H1 (cell line): ENCODE results near the gene MT1F. TPM values are rescaled to one million over a fixed set of nuclear protein-coding genes. Genes with fewer than 3 reads are reported as not detected.

Experiments
- BCL11A ChIP-seq, 2 experiments: IDR thresholded peaks; one replicate each; pipeline ENCODE4 v1.6.1; 2011; ENCODE audit warnings: low read depth in 2 of 2, low read length in 2 of 2, mild to moderate bottlenecking in 2 of 2
- CBX5 ChIP-seq: fragments of 300-800, 300-1000 bp; sonication (generic); IDR thresholded peaks from 2 replicates; pipeline ENCODE4 v1.7.1; 2016; ENCODE audit warnings: antibody characterized with exemption, low read length, low read depth
- CBX8 ChIP-seq: fragments of 300-800, 300-1000 bp; sonication (generic); IDR thresholded peaks from 2 replicates; pipeline ENCODE4 v1.7.1; 2016; ENCODE audit warnings: low read depth, low read length, borderline replicate concordance
- E2F6 ChIP-seq: IDR thresholded peaks from 2 replicates; pipeline ENCODE4 v1.6.1; 2012; ENCODE audit warnings: inconsistent platforms
- EP300 ChIP-seq, 2 experiments: IDR thresholded peaks; 1 replicate in 1 of 2; 2 replicates in 1 of 2; pipeline ENCODE4 v1.6.1; 2011 to 2012; ENCODE audit warnings: low read depth in 2 of 2, low read length in 2 of 2, mild to moderate bottlenecking in 2 of 2, borderline replicate concordance in 1 of 2, inconsistent platforms in 1 of 2, moderate library complexity in 1 of 2
- GTF2F1 ChIP-seq: IDR thresholded peaks from 2 replicates; pipeline ENCODE4 v1.6.1; 2012; ENCODE audit warnings: low read depth, low read length, improper control_type of control experiment, borderline replicate concordance
- KDM4A ChIP-seq: IDR thresholded peaks from one replicate; pipeline ENCODE4 v1.7.1; 2012; ENCODE audit warnings: low read depth, mild to moderate bottlenecking, moderate library complexity, low read length, inconsistent platforms; ENCODE audit not compliant: severe bottlenecking
- PHF8 ChIP-seq: fragments of 200-600 bp; sonication (generic); conservative IDR thresholded peaks from 2 replicates; pipeline ENCODE4 v1.7.1; 2012; ENCODE audit warnings: low read depth, mild to moderate bottlenecking, inconsistent platforms, low read length, moderate library complexity
- RAD21 ChIP-seq, 2 experiments: IDR thresholded peaks in 1 of 2; conservative IDR thresholded peaks in 1 of 2; 2 replicates each; pipeline ENCODE4 v1.6.1; 2011; ENCODE audit warnings: low read depth in 2 of 2, low read length in 2 of 2, improper control_type of control experiment in 1 of 2, inconsistent platforms in 1 of 2, mild to moderate bottlenecking in 1 of 2, moderate library complexity in 1 of 2
- polyA plus RNA-seq, 7 experiments: library from polyadenylated mRNA; depleted of rRNA in 3 of 7; stranded (reverse) in 5 of 7; unstranded in 2 of 7; fragments of >200 nt in 5 of 7; fragments of 200-250 nt in 2 of 7; gene quantifications; 1 replicate in 5 of 7; 2 replicates in 1 of 7; 4 replicates in 1 of 7; pipeline versions ENCODE4 v1.2.1 to v1.2.3, GENCODE V29; 2011 to 2013; ENCODE audit warnings: missing spikeins in 2 of 7, mixed read lengths in 2 of 7
- total RNA-seq: library from RNA; stranded (reverse); fragmentation: NEBNext Ultra II Directional; extraction: Animal tissue kit (Norgen Biotek cat#: 25700); gene quantifications from 2 replicates; pipeline ENCODE4 v1.2.1, GENCODE V29; 2021
- TF ChIP-seq, protein P1 (sequence below): fragments of 300-600 bp; sonication (generic); IDR thresholded peaks from 2 replicates; pipeline ENCODE4 v1.7.1; 2012; ENCODE audit warnings: low read length, moderate library complexity, mild to moderate bottlenecking, inconsistent platforms; ENCODE audit not compliant: insufficient replicate concordance

Gene MT1F
- total and polyA plus RNA-seq, 2 of the 8 experiments (the other 6 are each of a cell fraction or from before 2014, with no cell fraction given): 5.9 to 20.8 TPM

DNA sequence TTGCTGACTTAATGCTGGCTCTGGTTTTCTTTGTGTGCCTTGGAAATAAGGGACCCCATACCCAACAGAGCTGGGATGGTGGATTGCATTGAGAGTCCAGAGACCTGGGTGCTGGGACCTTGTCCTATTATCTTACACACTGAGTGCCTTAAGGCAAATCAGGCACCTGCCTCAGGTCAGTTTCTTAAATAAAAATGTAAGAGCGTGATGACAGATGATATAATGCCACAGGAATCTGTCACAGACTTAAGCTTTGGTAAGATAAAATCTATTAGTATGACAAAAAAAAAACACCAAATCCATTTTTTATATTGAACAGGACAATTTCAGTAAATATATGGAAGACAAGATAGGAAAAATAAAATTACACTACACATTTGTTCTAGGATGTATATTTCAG is 17.7 kb upstream of the MT1F start (continued):
- TF ChIP-seq, protein P1, sequence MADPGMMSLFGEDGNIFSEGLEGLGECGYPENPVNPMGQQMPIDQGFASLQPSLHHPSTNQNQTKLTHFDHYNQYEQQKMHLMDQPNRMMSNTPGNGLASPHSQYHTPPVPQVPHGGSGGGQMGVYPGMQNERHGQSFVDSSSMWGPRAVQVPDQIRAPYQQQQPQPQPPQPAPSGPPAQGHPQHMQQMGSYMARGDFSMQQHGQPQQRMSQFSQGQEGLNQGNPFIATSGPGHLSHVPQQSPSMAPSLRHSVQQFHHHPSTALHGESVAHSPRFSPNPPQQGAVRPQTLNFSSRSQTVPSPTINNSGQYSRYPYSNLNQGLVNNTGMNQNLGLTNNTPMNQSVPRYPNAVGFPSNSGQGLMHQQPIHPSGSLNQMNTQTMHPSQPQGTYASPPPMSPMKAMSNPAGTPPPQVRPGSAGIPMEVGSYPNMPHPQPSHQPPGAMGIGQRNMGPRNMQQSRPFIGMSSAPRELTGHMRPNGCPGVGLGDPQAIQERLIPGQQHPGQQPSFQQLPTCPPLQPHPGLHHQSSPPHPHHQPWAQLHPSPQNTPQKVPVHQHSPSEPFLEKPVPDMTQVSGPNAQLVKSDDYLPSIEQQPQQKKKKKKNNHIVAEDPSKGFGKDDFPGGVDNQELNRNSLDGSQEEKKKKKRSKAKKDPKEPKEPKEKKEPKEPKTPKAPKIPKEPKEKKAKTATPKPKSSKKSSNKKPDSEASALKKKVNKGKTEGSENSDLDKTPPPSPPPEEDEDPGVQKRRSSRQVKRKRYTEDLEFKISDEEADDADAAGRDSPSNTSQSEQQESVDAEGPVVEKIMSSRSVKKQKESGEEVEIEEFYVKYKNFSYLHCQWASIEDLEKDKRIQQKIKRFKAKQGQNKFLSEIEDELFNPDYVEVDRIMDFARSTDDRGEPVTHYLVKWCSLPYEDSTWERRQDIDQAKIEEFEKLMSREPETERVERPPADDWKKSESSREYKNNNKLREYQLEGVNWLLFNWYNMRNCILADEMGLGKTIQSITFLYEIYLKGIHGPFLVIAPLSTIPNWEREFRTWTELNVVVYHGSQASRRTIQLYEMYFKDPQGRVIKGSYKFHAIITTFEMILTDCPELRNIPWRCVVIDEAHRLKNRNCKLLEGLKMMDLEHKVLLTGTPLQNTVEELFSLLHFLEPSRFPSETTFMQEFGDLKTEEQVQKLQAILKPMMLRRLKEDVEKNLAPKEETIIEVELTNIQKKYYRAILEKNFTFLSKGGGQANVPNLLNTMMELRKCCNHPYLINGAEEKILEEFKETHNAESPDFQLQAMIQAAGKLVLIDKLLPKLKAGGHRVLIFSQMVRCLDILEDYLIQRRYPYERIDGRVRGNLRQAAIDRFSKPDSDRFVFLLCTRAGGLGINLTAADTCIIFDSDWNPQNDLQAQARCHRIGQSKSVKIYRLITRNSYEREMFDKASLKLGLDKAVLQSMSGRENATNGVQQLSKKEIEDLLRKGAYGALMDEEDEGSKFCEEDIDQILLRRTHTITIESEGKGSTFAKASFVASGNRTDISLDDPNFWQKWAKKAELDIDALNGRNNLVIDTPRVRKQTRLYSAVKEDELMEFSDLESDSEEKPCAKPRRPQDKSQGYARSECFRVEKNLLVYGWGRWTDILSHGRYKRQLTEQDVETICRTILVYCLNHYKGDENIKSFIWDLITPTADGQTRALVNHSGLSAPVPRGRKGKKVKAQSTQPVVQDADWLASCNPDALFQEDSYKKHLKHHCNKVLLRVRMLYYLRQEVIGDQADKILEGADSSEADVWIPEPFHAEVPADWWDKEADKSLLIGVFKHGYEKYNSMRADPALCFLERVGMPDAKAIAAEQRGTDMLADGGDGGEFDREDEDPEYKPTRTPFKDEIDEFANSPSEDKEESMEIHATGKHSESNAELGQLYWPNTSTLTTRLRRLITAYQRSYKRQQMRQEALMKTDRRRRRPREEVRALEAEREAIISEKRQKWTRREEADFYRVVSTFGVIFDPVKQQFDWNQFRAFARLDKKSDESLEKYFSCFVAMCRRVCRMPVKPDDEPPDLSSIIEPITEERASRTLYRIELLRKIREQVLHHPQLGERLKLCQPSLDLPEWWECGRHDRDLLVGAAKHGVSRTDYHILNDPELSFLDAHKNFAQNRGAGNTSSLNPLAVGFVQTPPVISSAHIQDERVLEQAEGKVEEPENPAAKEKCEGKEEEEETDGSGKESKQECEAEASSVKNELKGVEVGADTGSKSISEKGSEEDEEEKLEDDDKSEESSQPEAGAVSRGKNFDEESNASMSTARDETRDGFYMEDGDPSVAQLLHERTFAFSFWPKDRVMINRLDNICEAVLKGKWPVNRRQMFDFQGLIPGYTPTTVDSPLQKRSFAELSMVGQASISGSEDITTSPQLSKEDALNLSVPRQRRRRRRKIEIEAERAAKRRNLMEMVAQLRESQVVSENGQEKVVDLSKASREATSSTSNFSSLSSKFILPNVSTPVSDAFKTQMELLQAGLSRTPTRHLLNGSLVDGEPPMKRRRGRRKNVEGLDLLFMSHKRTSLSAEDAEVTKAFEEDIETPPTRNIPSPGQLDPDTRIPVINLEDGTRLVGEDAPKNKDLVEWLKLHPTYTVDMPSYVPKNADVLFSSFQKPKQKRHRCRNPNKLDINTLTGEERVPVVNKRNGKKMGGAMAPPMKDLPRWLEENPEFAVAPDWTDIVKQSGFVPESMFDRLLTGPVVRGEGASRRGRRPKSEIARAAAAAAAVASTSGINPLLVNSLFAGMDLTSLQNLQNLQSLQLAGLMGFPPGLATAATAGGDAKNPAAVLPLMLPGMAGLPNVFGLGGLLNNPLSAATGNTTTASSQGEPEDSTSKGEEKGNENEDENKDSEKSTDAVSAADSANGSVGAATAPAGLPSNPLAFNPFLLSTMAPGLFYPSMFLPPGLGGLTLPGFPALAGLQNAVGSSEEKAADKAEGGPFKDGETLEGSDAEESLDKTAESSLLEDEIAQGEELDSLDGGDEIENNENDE: no peak
- TF ChIP-seq GTF2F1 (no peak), PHF8 (no peak), E2F6 (no peak), EP300 (IDR thresholded peaks at IDR 0.05; ENCODE audit: borderline replicate concordance in 1 of 2, low read depth in 2 of 2, low read length in 2 of 2) (no peak), RAD21 (IDR thresholded peaks at IDR 0.05 in 1 of 2, conservative IDR thresholded peaks at IDR 0.05 in 1 of 2; ENCODE audit: low read depth in 2 of 2, low read length in 2 of 2) (no peak), KDM4A (no peak), CBX8 (no peak), BCL11A (IDR thresholded peaks at IDR 0.05; ENCODE audit: low read depth in 2 of 2, low read length in 2 of 2) (no peak), CBX5 (no peak)
